MCF 10A (cell line): Measurements from ENCODE around the gene SDCCAG8. TPM values are rescaled to one million over a fixed set of nuclear protein-coding genes. Genes with fewer than 3 reads are reported as not detected.

Source experiments
- BruUV-seq: library from RNA; stranded (reverse); fragments of 400-500 nt; replicated peaks from 2 replicates; lab custom pipeline; 2021; lab: Mats Ljungman, UMichigan
- CTCF ChIA-PET: fragments of 300-600 bp; sonication (Branson Sonifier 250); formaldehyde crosslinking; extraction: SDS; loops from one replicate; lab custom pipeline; 2021; ENCODE audit warnings: antibody characterized with exemption, inconsistent platforms; lab: Yijun Ruan, JAX
- POLR2A ChIA-PET: fragments of 300-600, 350-650 bp; sonication (Branson Sonifier 250); formaldehyde crosslinking; extraction: SDS; loops from one replicate; lab custom pipeline; 2020; ENCODE audit warnings: antibody characterized with exemption, inconsistent platforms; lab: Yijun Ruan, JAX
- DNase-seq: peaks from one replicate; pipeline ENCODE4 v3.0.0-alpha.2; 2018; ENCODE audit not compliant: unreplicated experiment
- H3K27ac Mint-ChIP-seq: one replicate; pipeline ENCODE4 v1.8.0; 2022; ENCODE audit warnings: mild to moderate bottlenecking, low read depth, mixed read lengths; ENCODE audit not compliant: unreplicated experiment
- H3K27me3 Mint-ChIP-seq: one replicate; pipeline ENCODE4 v1.8.0; 2022; ENCODE audit warnings: mixed read lengths; ENCODE audit not compliant: insufficient read depth, unreplicated experiment
- H3K36me3 Mint-ChIP-seq: one replicate; pipeline ENCODE4 v1.8.0; 2022; ENCODE audit warnings: mild to moderate bottlenecking, moderate library complexity, mixed read lengths; ENCODE audit not compliant: insufficient read depth, unreplicated experiment
- H3K4me1 Mint-ChIP-seq: one replicate; pipeline ENCODE4 v1.8.0; 2022; ENCODE audit warnings: mixed read lengths; ENCODE audit not compliant: insufficient read depth, unreplicated experiment
- H3K4me3 Mint-ChIP-seq: one replicate; pipeline ENCODE4 v1.8.0; 2022; ENCODE audit warnings: mild to moderate bottlenecking, moderate library complexity, mixed read lengths; ENCODE audit not compliant: unreplicated experiment
- H3K9me3 Mint-ChIP-seq: one replicate; pipeline ENCODE4 v1.8.0; 2022; ENCODE audit warnings: mixed read lengths; ENCODE audit not compliant: unreplicated experiment
- CTCF ChIP-seq: fragments of 200-600 bp; IDR thresholded peaks from one replicate; pipeline ENCODE4 v1.8.0; 2022; ENCODE audit warnings: antibody characterized with exemption, mild to moderate bottlenecking; ENCODE audit not compliant: unreplicated experiment
- intact Hi-C: fragments of 100-400 bp; cut with micrococcal nuclease; formaldehyde crosslinking; loops from 2 replicates; pipeline ENCODE4 v1.14.1; 2022
- total RNA-seq: library from RNA; stranded (reverse); gene quantifications from 2 replicates; pipeline ENCODE4 v1.2.3, GENCODE V29; 2022

The SDCCAG8 gene
- total RNA-seq, 1 experiment from 2014 or later: 128 TPM

- POLR2A ChIA-PET: interaction anchor here (1.1 to 1.5 kb wide), 2 partner anchors 14 to 18 kb away, joined by 3 to 5 read pairs; no protein-coding TSS in a partner anchor
- BruUV-seq: no TSS peak
Observed at GRCh38 chr1:243505986-243506689, 250.3 kb downstream of the SDCCAG8 start.

DNA sequence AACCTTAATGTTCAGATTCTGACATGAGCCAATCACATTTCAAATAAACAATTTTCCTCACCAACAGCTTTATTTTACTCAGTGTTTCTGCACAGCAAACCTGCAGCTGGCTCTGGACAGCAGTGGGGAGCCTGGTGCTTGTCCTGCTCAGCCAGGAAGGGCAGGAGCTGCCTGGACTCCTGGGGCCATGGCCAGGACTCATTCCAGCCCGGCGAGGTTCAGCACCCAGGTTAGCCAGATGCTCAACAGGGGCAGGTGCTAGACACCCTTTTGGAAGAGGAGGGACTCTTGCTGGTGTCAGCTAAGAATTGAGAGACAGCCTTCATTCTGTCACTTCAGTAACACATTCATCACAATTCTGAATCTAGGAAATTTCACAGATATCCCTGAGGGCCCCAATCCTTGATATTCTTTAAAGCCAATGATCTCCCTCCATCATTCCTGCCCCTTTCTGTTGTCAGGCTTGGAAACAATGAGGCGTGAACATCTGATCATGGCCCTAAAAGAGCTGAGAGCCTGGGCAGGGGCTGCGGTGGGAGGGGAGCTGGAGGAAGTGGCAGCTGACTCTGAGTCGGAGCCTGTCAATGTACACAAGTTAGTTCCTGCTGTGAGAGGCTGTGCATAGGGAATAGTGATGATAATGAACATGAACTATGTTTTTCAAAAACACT is 251.3 kb downstream of the SDCCAG8 start:
- CTCF ChIA-PET: interaction anchor here (0.9 to 1.7 kb wide), 5 partner anchors 11 to 766 kb away, joined by 3 to 5 read pairs (median 3); no protein-coding TSS in a partner anchor
- no TSS peak for BruUV-seq
- peaks cover 8% of the 10 kb centered on the region for H3K36me3 Mint-ChIP-seq
- TF ChIP-seq CTCF: no peak
- no peaks in the 10 kb centered on the region for H3K4me1 Mint-ChIP-seq
- intact Hi-C loops: no loop called here
- no peak overlapping the region for H3K27ac Mint-ChIP-seq
- no peak overlapping the region for H3K4me3 Mint-ChIP-seq
- H3K27me3 Mint-ChIP-seq: no peaks in the 10 kb centered on the region
- no peak for DNase-seq
- no peaks in the 10 kb centered on the region for H3K9me3 Mint-ChIP-seq
- POLR2A ChIA-PET: interaction anchor here (0.6 to 1.1 kb wide), 3 partner anchors 12 to 38 kb away, joined by 3 to 4 read pairs (median 4); no protein-coding TSS in a partner anchor

More at GRCh38 chr1:243505986-243506689, 250.3 kb downstream of the SDCCAG8 start:
- Mint-ChIP-seq H3K36me3 (peaks cover 8% of the 10 kb centered on the region), H3K9me3 (no peaks in the 10 kb centered on the region), H3K27me3 (no peaks in the 10 kb centered on the region), H3K27ac (no peak overlapping the region), H3K4me3 (no peak overlapping the region), H3K4me1 (no peaks in the 10 kb centered on the region)
- TF ChIP-seq CTCF: no peak
- DNase-seq: no peak
- CTCF ChIA-PET: interaction anchor here (0.9 to 1.7 kb wide), 4 partner anchors 10 to 767 kb away, joined by 3 to 5 read pairs (median 3); no protein-coding TSS in a partner anchor
- intact Hi-C loops: no loop called here

- no peak for DNase-seq
- intact Hi-C loops: no loop called here
- H3K4me3 Mint-ChIP-seq: no peak overlapping the region
- H3K36me3 Mint-ChIP-seq: peaks cover 8% of the 10 kb centered on the region
- no peaks in the 10 kb centered on the region for H3K27me3 Mint-ChIP-seq
- TF ChIP-seq CTCF: no peak
- no TSS peak for BruUV-seq
- H3K27ac Mint-ChIP-seq: no peak overlapping the region
- no peaks in the 10 kb centered on the region for H3K9me3 Mint-ChIP-seq
- ChIA-PET CTCF (interaction anchor here (1.0 kb wide), 1 partner anchor 21 kb away, joined by 3 read pairs; no protein-coding TSS in a partner anchor), POLR2A (interaction anchor here (0.6 to 1.0 kb wide), 2 partner anchors 13 to 38 kb away, joined by 4 read pairs; no protein-coding TSS in a partner anchor)
- H3K4me1 Mint-ChIP-seq: no peaks in the 10 kb centered on the region
Observed at GRCh38 chr1:243507672-243508302, 251.9 kb downstream of the SDCCAG8 start.
